Activated CD4-positive, alpha-beta T cell treated with anti-CD3 and anti-CD28 coated beads, Interleukin-2, Interleukin-6, amounts not matched to agents 100 ng/mL and 50 ng/mL, durations not matched to agents 16 hours and 8 hours (primary cell): Measurements from ENCODE around the gene FNDC3B.

Experiments used
- DNase-seq: peaks from one replicate; pipeline ENCODE4 v3.0.0-alpha.2; 2020

FNDC3B gene

DNA sequence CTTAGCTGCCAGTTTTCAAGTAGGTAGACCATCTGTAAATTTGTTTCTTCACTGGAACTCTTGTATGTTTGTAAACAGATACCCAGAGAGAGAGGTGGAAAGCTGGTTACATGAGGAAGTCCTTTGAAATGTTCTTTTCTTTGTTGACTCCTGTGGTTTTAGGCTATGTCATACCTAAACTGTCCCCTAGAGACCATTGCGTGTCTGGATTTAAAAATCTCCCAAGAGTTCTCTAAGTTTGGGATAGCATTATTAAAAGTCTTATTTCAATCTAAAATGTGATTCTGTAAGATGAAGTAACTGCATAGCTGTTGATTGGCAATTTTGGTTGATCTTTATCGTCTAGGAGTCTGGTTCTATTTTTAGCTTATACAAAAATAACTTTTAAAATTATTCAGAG is 281.7 kb downstream of the FNDC3B start:
- DNase-seq, result no peak

DNA sequence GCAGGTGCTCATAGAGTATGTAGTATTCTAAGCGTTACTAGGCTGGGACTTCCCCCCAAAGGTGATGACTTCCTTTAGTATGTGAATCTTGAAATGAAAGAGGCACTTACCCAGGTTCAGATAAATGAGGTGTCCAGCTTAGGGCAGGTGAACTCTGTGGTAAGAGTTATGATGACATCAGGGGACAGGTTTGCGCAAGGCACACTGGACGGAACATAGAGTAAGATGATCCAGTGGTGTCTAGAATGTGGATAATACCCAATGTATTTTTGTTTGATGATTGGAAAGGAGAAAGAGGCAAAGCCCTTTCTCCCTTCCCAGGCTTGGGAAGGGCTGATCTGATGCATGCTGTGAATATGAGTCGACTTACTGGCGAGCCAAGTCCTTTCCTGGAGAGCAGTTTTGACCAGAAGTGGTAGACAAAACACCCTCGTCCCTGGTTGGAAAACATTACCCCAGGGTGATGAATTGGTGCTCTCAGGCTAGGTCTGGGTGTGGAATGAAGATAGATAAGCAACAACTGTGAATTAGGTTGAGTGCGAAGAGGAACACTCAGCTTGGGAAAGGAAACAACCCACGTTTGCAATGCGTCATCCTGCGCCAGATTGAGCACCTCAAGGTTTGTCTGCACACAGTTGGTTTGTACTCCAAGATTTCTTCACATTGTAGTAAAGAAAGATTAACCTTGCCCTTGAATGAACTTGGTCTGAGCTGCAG is 284.7 kb downstream of the FNDC3B start:
- peak; percentile 25 for DNase-seq

DNA sequence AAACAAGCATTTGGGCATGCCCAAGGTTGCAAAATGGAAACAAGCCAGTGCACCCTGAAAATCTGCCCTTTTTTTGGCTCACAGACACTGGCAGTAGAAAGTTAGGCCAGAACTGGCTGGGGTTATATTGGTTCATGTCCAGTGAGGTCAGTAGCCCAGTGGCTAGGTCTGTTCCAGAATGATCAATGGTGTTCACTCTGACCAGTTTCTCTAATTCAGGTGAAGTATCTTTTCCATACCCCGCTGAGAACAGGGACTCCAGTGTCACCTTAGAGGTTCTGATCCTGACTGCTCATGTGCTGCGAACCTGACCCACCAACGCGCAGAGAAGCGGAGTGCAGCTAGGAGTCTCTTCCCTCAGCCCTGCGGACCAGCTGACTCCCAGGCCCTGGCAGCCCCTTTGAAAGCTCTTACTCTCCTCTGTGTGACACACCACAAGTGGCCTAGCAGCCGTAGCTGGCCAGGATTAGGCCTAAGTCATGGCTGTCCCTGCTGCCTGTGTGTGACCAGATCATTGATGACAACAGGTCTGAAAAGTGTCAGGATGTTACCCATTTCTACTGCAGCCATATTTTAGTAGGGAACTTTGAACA is 285.3 kb downstream of the FNDC3B start:
- DNase-seq, result no peak

DNA sequence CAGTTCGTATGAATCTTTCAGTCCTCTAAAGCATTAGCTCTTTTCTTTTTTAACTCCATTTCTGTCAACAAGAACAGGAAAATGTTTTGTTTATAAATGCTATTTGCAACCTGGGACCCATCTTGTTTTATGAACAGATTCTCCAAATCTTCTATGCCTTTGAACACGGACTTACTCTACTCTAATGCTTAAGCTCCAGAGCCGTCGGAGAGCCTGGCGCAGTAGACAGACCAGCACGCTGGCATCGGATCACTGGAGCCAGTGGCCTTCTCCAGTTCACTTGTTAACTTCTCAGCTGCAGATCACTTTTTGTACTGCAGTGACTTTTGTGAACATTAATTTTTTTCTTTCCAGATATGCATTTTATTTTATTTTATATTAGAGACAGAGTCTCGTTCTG is 286.1 kb downstream of the FNDC3B start:
- DNase-seq, result no peak

DNA sequence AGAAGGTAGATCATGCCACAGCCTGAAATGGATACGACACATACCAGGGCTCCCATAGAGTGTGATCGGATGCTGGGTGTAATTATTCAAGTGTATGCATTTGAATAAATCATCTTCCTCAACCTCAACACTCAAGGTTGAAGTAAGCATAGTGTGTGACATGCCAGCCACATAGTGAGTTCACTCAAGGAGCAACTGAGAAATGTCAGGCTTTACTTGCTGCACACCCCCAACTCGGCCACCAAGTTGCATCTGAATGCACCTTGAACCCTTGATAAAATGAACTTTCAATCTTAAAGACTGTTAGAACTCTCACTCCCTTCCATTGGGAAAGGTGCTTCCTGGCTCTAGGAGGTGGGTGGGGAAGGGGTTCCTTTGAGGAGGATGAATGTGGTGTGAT is 287.6 kb downstream of the FNDC3B start:
- DNase-seq, result no peak

DNA sequence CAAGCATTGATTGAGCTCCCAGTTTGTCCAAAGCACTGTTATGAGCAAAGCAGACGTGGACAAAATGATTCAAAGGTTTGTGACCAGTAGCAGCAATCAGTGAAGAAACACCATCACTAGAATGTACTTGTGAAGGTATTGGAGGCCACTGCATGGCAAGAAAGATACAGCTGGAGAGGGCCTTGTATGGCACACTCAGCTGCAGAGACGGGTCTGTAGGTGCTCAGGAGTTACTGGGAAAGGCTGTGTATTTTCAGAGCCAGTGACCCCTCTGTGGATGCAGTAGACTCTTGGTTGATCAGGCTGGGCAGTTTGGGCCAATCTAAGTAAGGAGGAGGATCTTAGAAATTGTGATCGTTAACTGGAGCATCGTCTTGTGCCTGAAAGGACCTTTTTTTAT is 288.9 kb downstream of the FNDC3B start:
- no peak for DNase-seq

DNA sequence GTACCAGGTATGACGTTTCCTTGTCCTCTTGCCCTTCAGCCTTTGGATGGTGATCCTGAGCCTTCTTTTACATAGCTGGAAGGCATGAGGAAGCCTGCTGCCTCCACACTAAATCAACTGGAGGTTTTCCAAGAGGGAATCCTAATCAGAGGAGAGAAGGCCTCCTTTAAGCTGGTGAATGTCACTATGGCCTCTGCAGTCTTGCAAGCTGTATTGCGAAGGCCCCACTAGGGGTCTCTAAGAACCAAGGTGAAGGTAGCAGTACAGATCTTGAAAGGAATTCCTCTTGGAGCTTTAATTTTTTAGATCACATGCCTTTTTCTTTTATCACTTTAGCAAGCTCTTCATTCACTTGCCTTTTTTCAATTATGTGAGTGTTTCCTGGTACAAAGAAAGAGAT is 289.7 kb downstream of the FNDC3B start:
- no peak for DNase-seq

DNA sequence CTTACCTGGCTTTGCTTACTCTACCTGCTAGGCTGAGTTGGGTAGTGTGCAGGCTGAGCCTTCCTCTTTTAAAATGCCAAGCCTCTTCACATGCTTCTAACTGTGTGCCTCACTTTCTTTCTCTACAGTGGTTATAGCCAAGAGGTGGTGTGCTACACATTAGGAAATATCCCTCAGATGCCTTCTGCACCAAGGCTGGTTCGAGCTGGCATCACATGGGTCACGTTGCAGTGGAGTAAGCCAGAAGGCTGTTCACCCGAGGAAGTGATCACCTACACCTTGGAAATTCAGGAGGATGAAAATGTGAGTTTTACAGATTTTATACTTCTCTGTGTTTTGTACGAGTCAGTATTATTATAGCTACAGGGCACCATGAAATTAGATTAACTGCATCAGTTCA is 291.0 kb downstream of the FNDC3B start:
- no peak for DNase-seq

DNA sequence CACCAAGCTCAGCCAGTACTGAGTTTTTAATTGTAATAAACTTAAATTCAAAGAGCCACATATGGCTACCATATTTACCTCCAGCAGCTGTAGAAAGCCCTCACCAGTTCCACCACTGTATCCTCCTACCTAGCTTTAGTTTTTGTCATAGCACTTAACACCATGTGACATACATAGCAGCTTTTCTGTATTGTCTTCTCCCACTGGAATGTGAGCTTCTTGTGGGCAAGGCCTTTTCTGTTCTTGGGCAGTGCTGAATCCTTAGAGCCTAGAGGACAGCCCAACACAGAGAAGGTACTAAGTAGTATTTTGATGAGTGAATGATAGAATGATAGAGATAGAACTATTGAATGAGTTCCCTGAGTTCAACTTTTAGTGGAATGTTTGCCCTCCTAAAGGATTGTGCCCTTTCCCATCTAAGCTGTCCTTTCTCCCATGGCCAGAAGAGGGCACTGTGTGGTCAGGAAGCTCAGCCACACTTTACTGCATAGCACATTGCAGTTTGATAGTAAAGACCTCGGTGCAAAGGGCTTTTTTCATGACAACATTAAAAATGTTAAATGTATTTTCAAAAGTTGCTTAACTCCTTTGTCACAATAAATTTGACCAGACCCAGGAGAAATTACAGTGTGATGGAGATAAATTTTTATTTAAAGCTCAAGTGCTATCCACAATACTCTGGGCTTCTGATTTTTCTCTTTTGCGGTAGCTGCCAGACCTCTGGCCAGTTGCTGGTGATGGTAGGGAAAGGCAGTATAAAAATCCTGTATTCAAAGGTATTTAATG is 293.1 kb downstream of the FNDC3B start:
- peak; percentile 68 for DNase-seq

DNA sequence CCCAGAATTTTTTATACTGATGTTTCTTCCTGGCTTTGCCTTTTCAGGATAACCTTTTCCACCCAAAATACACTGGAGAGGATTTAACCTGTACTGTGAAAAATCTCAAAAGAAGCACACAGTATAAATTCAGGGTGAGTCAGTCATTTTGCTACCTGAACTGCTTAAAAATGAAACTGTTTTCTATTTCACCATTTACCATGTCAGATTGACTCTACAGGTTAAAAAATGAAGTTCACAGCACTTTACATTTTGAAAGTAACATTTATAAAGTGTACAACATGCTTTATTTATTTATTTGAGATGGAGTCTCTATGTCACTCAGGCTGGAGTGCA is 293.6 kb downstream of the FNDC3B start:
- peak; percentile 14 for DNase-seq

DNA sequence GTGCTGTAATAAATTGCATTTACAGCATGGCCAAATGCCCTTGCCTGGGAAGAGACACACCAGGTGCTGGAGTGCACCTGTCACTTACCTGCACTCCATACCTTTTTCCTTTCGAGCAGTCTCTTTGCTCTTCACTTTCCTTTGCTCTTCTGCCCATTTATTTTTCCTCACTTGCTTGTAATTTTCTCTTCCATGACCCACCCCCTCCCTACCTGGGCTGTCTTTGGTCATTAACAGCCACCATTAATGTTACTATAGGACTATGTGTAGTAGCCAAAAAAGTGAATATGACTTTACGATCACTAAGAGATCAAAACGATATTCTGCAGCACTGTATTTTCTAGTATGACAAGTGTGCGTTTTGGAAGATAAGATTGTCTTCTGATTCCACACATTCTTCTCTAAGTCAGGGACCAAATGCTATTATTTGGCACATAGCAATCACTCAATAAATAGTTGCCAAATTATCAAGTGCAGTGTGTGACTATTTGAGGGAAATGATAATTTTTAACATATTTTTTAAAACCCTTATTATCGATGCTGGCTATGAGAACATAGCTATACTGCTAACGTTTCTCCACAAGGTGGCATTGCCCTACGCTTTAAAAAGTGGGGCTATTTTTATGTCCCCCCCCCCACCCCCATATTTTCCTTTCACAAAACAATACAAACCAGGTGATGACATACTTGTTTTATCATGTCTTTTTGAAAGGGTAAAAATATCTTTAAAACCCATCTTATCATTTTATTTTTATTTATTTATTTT is 294.5 kb downstream of the FNDC3B start:
- DNase-seq, result no peak

DNA sequence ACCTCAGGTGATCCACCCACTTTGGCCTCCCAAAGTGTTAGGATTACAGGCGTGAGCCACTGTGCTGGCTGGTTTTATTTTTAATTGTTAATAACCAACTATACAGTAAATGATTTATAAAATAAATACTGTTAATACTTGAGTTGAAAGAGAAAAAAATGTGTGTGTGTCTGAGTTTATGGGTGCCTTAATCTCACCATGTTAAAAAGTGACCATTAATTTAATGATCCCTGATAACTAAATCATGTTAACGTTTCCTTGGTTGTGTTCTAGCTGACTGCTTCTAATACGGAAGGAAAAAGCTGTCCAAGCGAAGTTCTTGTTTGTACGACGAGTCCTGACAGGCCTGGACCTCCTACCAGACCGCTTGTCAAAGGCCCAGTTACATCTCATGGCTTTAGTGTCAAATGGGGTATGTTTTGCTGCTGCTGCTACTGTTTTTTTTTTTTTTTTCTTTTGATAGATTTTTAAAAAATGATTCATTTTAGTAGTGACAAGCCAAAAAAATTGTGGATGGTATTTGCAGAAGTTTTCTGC is 295.4 kb downstream of the FNDC3B start:
- no peak for DNase-seq

DNA sequence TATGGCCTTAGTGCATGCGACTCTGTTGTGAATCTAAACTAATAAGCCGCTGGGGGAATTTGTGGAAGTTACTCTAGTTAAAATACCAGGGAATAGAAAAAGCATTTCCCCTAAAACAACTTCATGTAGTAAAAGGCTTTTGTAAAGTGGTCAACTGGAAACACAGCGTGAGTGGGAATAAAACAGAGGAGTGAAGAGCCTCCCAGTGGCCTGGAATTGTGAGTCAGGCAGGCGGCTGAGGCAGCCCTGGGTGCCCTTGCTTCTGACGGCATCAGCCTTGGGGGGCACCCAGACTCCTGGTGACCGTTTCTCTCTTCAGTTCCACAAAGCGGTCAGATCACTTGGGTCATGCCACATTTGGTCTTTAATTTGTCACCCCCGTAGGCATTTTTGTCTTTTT is 300.5 kb downstream of the FNDC3B start:
- DNase-seq, result no peak

DNA sequence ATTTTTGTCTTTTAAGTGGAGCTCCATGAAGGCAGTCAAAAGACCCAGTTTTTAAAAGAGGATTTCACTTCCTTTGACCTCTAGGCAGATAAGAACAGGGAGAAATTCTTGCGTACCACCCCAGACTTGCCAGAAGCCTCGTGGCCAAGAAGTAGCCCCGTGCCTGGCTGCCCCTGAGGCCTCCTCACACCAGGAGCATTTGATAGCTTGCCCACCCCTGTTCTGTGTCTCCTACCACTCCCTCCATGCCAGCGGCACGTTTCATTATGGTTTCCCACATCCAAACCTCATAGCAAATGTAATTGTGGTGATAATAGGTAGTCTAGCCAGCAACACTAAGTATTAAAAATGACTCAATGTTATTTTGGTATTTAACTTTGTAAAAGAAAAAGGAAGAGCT is 301.2 kb downstream of the FNDC3B start:
- no peak for DNase-seq

DNA sequence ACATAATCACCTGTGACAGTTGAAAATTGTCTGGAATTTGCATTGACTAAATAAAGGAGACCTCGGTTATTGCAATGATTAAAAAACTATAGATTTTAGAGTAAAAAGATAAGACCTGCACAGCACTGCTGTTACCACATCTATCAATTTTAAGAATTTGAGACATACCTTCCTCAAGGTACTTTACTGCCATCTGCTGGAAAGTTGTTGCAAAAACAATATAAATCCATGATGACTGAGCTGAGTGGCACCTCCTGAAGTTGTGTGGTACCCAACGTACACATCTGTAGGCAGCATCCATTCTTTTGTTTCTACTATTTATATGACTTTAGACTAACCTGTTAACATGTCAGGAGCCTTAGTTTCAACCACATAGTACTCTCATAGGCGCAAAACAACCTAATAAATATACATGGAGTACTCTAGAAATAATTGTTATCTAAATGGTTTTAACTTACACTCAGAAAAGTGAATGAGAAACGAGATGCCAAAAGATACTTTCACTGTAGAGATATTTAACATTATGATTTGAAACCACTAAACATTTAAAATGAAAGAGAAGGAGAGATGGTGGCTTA is 302.2 kb downstream of the FNDC3B start:
- peak; percentile 73 for DNase-seq

DNA sequence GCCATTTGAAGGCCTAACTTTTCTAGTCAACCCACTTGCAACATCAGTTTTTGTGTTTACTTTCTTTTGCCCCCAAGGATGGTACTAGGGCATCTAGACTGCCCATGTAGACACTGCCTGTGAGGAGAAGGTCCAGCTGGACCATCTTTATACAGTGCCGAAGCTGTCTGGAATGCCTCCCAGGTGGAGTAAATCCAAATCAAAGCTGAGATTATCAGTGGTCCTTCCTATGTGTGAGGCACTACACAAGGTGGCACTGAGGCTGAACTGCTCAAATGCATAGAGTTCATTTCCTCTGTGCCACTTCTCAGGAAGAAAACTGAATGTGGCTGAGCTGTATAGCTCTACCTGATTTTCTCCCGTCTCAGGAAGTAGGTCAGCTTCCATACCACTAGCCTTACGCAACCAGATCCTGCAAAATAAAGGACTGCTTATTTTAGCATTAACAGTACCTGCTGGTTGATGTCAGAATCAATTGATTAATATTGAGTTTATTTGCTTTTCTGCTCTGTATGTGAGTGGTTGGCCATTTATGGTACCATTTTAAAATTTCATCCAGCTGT is 302.8 kb downstream of the FNDC3B start:
- no peak for DNase-seq

DNA sequence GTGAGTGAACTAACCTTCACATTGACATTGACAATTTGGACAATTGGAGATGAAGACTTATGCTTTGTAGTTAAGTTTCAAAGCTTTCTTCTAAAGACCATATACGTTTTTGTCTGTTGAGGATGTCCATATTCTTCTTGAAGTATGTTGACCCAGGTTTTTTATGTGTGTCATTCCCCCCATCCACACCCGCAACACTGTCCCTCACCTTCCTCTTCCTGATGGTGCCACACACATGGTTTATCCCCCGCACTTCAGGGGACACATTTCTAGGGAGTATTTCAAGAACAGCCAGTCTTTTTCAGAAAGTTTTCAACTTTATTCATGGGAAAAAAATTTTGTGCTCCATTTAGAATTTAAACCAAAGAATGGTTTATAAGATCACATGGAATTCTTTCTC is 303.7 kb downstream of the FNDC3B start:
- no peak for DNase-seq

DNA sequence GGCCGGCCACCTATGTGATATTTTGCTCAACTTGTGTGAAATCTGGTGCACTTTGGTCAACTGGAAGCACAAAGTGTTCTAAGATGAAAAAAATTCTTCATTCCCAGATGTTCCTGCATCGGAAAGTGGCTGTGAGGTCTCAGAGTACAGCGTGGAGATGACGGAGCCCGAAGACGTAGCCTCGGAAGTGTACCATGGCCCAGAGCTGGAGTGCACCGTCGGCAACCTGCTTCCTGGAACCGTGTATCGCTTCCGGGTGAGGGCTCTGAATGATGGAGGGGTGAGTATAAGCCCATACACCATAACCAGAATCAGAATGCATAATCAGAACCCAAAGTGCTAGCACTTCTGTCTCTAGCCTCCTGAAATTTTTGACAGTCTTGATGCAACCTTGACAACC is 304.6 kb downstream of the FNDC3B start:
- no peak for DNase-seq

DNA sequence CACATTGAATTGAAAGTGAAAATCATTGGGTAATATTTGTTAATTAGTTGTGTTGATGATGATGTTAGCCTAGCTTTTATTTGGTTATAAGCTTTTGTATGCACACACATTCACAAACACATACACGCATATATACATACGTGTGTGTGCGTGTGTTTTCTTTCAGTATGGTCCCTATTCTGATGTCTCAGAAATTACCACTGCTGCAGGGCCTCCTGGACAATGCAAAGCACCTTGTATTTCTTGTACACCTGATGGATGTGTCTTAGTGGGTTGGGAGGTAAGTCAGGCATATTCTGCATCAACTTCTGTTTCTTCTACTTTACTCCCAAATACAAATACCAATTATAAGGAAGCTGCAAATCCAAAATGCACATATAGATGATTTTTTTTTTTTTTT is 306.8 kb downstream of the FNDC3B start:
- no peak for DNase-seq

DNA sequence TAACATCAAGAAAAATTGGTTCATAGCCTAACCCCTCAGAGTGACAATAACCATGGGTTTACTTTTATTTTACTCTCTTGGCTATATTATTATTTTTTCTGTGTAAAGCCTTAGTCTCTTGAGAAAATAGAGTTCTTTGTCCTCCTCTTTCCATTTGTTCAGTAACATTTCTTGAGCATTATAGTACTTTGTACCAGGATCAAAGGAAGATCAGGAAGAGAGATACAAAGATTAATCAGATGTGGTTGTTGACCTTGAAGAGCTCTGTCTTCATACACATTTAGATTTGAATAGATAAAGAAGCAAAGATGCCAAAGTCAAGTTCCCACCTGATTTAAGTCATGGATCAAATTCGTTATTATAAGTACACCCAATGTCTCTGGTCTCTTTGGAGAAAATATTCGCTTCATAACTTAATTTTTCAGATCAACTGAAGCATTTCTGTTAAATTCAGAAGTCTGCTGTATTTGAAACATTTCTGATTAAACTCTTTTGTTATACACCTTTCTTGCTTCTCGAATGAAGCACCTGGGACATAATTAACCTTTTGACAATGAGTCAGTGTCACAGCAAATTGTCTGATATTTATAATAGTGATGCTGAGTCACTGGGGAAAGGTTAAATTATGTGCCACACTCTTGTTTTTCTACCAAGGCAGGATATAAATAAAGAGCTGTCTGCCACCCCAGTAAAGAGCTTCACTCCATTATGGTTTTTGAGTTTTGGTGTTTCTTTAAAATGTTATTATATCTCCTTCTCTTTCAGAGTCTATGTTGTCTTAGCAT is 308.7 kb downstream of the FNDC3B start:
- DNase-seq, result no peak

DNA sequence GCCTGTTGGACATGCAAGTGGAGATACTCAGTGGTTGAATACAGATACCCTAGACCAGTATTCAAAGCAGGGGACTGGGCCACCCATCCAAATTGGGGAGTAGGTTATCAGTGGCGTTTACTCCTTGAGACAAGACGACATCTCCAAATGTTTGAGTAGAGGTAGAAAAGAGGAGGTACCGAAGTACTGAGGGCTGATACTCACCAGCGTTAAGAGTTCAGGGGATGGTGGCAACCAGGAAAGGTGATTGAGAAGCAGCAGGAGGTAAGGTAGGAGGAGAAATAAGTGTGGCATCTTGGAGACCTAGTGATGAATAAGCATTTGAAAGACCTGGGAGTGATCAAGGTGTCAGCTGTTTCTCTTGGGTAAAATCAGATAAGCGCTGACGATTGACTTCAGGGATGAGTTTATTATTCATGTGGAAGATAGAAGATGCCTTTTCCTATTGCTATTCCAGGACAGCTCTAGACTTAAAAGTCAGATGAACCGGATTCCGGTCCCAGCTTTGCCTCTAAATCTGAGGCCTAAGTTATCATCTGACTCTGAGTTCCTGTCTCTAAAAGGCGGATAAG is 312.6 kb downstream of the FNDC3B start:
- no peak for DNase-seq
